OCI-LY7 (cell line): ENCODE results near the gene KIF13A. TPM values are rescaled to one million over a fixed set of nuclear protein-coding genes. Genes with fewer than 3 reads are reported as not detected.
"Not testable (repeated sequence)": the region's sequence is repeated elsewhere in the genome, so short reads cannot be mapped to it uniquely, and the experiment has no call there.

Experiments
- BruUV-seq: library from RNA; stranded (reverse); fragments of 400-500 nt; replicated peaks from 2 replicates; lab custom pipeline; 2021; lab: Mats Ljungman, UMichigan
- CTCF ChIA-PET: fragments of 300-600 bp; sonication (Branson Sonifier 250); formaldehyde crosslinking; loops from one replicate; lab custom pipeline; 2022; ENCODE audit warnings: antibody characterized with exemption; ENCODE audit not compliant: unreplicated experiment; lab: Charles Lee
- POLR2A ChIA-PET: fragments of 300-600 bp; sonication (Branson Sonifier 250); formaldehyde crosslinking; loops from one replicate; lab custom pipeline; 2022; ENCODE audit warnings: antibody characterized with exemption; lab: Charles Lee
- DNase-seq: peaks from one replicate; pipeline ENCODE4 v3.0.0-alpha.2; 2015; ENCODE audit warnings: low spot score
- H2AFZ ChIP-seq: fragments of 200-600 bp; sonication (generic), shearing (Covaris generic); 2 replicates; pipeline ENCODE4 v1.6.1; 2014; ENCODE audit warnings: mild to moderate bottlenecking, antibody characterized with exemption, low read length, moderate library complexity
- H3K27ac ChIP-seq: fragments of 200-600 bp; sonication (generic); 2 replicates; pipeline ENCODE4 v1.5.1; 2014; ENCODE audit warnings: mixed run types, low read depth, mild to moderate bottlenecking, moderate library complexity, low read length, inconsistent platforms; ENCODE audit not compliant: poor library complexity, severe bottlenecking
- H3K36me3 ChIP-seq: fragments of 200-600 bp; sonication (generic); 2 replicates; pipeline ENCODE4 v1.6.1; 2014; ENCODE audit warnings: mild to moderate bottlenecking, antibody characterized with exemption, low read length, moderate library complexity, mixed read lengths; ENCODE audit not compliant: insufficient read depth
- H3K4me1 ChIP-seq: fragments of 200-600 bp; sonication (generic); 2 replicates; pipeline ENCODE4 v1.5.1; 2014; ENCODE audit warnings: mild to moderate bottlenecking, low read length; ENCODE audit not compliant: insufficient read depth, poor library complexity, severe bottlenecking
- H3K4me2 ChIP-seq: fragments of 200-600 bp; sonication (generic); 2 replicates; pipeline ENCODE4 v1.6.1; 2014; ENCODE audit warnings: mild to moderate bottlenecking, low read length
- H3K4me3 ChIP-seq: fragments of 200-600 bp; sonication (generic); 2 replicates; pipeline ENCODE4 v1.5.1; 2014; ENCODE audit warnings: mild to moderate bottlenecking, low read depth, low read length; ENCODE audit not compliant: poor library complexity, severe bottlenecking
- H3K79me2 ChIP-seq: fragments of 200-600 bp; sonication (generic); 2 replicates; pipeline ENCODE4 v1.6.1; 2016; ENCODE audit warnings: low read depth, mild to moderate bottlenecking, low read length, moderate library complexity, mixed read lengths; ENCODE audit not compliant: insufficient read depth
- H3K9me2 ChIP-seq: fragments of 200-600 bp; sonication (generic); 2 replicates; pipeline ENCODE4 v1.6.1; 2016; ENCODE audit warnings: mild to moderate bottlenecking, low read length, mixed read lengths; ENCODE audit not compliant: insufficient read depth
- H3K9me3 ChIP-seq: fragments of 200-600 bp; sonication (generic); 2 replicates; pipeline ENCODE4 v1.6.1; 2014; ENCODE audit warnings: mild to moderate bottlenecking, mixed run types, low read length, mixed read lengths
- H4K20me1 ChIP-seq: fragments of 200-600 bp; sonication (generic); 2 replicates; pipeline ENCODE4 v1.6.1; 2014; ENCODE audit warnings: mild to moderate bottlenecking, antibody characterized with exemption, low read length, moderate library complexity, mixed read lengths; ENCODE audit not compliant: insufficient read depth
- EZH2phosphoT487 ChIP-seq: fragments of 200-600 bp; sonication (generic); IDR thresholded peaks from 2 replicates; pipeline ENCODE4 v1.6.1; 2018; ENCODE audit warnings: low read depth, borderline replicate concordance, mild to moderate bottlenecking, mixed run types, antibody characterized with exemption, low read length, moderate library complexity, mixed read lengths
- intact Hi-C: fragments of 100-400 bp; cut with micrococcal nuclease; formaldehyde crosslinking; loops from one replicate; pipeline ENCODE4 v1.10.0; 2022; ENCODE audit not compliant: unreplicated experiment
- total RNA-seq, 2 experiments: library from RNA; depleted of rRNA in 1 of 2; stranded (reverse); fragments of >200 nt in 1 of 2; shearing (Covaris generic) in 1 of 2; gene quantifications; 2 replicates each; pipeline ENCODE4 v1.2.3, GENCODE V29; 2014 to 2022
- TF ChIP-seq, protein P1 (sequence below): fragments of 200-600 bp; sonication (generic); conservative IDR thresholded peaks from 2 replicates; pipeline ENCODE4 v1.5.1; 2014; ENCODE audit warnings: mild to moderate bottlenecking, antibody characterized with exemption, low read length, moderate library complexity, mixed read lengths

Gene KIF13A
- total RNA-seq, 2 experiments from 2014 or later: 1.5 TPM; not detected in 1

DNA sequence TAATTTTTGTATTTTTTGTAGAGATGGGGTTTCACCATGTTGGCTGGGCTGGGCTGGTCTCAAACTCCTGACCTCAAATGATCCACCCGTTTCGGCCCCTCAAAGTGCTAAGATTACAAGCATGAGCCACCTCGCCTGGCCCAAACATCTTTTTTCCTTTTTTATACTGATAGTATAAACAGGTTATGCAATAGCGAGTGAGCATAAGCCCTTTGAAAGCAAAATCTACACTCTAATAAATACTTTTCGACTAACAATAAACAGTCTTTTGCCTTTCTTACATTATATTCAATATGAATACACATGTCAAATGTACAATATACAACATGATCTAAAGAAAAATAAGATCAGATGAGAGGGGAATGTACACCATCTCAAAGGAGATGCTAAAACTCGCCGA is 38.7 kb downstream of the KIF13A start:
- H3K4me2 ChIP-seq: no peak overlapping the region
- DNase-seq: no peak
- H3K79me2 ChIP-seq: no peaks in the 10 kb centered on the region
- no peaks in the 10 kb centered on the region for H3K4me1 ChIP-seq
- no peaks in the 10 kb centered on the region for H3K9me3 ChIP-seq
- no peaks in the 10 kb centered on the region for H3K36me3 ChIP-seq
- H3K4me3 ChIP-seq: no peak overlapping the region
- intact Hi-C loops: no loop called here
- no peaks in the 10 kb centered on the region for H3K9me2 ChIP-seq
- no peak overlapping the region for H3K27ac ChIP-seq
- no TSS peak for BruUV-seq
- POLR2A ChIA-PET: interaction anchor here (0.7 kb wide), 1 partner anchor 100 kb away, joined by 3 read pairs; no protein-coding TSS in a partner anchor
- TF ChIP-seq, protein P1, sequence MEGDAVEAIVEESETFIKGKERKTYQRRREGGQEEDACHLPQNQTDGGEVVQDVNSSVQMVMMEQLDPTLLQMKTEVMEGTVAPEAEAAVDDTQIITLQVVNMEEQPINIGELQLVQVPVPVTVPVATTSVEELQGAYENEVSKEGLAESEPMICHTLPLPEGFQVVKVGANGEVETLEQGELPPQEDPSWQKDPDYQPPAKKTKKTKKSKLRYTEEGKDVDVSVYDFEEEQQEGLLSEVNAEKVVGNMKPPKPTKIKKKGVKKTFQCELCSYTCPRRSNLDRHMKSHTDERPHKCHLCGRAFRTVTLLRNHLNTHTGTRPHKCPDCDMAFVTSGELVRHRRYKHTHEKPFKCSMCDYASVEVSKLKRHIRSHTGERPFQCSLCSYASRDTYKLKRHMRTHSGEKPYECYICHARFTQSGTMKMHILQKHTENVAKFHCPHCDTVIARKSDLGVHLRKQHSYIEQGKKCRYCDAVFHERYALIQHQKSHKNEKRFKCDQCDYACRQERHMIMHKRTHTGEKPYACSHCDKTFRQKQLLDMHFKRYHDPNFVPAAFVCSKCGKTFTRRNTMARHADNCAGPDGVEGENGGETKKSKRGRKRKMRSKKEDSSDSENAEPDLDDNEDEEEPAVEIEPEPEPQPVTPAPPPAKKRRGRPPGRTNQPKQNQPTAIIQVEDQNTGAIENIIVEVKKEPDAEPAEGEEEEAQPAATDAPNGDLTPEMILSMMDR: no peak
- no peak for TF ChIP-seq EZH2phosphoT487
- H2AFZ ChIP-seq: no peak overlapping the region
- no peaks in the 10 kb centered on the region for H4K20me1 ChIP-seq
- CTCF ChIA-PET: no interaction called here

DNA sequence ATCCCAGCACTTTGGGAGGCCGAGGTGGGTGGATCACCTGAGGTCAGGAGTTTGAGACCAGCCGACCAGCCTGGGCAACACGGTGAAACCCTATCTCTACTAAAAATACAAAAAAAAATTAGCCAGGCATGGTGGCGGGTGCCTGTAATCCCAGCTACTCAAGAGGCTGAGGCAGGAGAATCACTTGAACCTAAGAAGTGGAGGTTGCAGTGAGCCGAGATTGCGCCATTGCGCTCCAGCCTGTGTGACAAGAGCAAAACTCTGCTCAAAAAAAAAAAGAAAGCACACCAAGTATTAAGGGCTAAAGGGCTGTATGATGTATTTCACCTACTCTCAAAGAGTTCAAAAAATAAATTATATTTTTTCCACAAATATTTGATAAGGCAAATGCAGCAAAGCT is 39.9 kb downstream of the KIF13A start:
- DNase-seq, CTCF ChIA-PET, H3K9me3 ChIP-seq, H3K9me2 ChIP-seq, H3K4me2 ChIP-seq, H4K20me1 ChIP-seq, H3K27ac ChIP-seq, H3K79me2 ChIP-seq, H3K4me3 ChIP-seq, H3K36me3 ChIP-seq, BruUV-seq, intact Hi-C loops, H3K4me1 ChIP-seq, H2AFZ ChIP-seq: not testable (repeated sequence)
- POLR2A ChIA-PET: interaction anchor here (0.7 kb wide), 1 partner anchor 47 kb away, joined by 3 read pairs; no protein-coding TSS in a partner anchor

DNA sequence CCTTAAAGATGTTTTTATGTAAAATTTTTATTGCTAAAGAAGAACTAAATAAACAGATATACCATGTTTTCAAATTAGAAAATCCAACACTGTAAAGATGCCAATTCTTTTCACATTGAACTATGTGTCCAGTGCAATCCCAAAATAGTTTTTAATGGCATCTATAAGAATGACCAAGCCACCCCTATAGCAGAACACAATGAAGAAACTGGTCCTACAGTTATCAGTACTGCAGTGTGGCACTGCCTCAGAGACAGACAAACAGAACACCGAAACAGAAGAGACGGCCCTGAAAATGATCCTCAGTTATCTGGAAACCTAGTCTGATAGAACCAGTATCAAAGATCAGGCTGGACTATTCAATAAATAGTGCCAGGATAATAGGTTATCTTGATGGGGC is 41.9 kb downstream of the KIF13A start:
- no peak for TF ChIP-seq EZH2phosphoT487
- TF ChIP-seq, protein P1: no peak
- intact Hi-C loops: no loop called here
- ChIA-PET CTCF (no interaction called here), POLR2A (interaction anchor here (0.6 kb wide), 1 partner anchor 268 kb away, joined by 3 read pairs; no protein-coding TSS in a partner anchor)
- H3K4me2 ChIP-seq: no peak overlapping the region
- H4K20me1 ChIP-seq: no peaks in the 10 kb centered on the region
- H3K36me3 ChIP-seq: no peaks in the 10 kb centered on the region
- H3K9me2 ChIP-seq: no peaks in the 10 kb centered on the region
- H3K4me3 ChIP-seq: no peak overlapping the region
- H3K79me2 ChIP-seq: no peaks in the 10 kb centered on the region
- H3K27ac ChIP-seq: no peak overlapping the region
- H3K9me3 ChIP-seq: no peaks in the 10 kb centered on the region
- no peak for DNase-seq
- no peak overlapping the region for H2AFZ ChIP-seq
- BruUV-seq: no TSS peak
- no peaks in the 10 kb centered on the region for H3K4me1 ChIP-seq
